HUES6 (cell line): ENCODE results near the gene SPRYD3.

ENCODE experiments used
- H3K27ac ChIP-seq: 2 replicates; pipeline ENCODE4 v1.7.0; 2013; ENCODE audit warnings: low read depth, mild to moderate bottlenecking, low read length, inconsistent platforms
- H3K27me3 ChIP-seq: 2 replicates; pipeline ENCODE4 v1.6.1; 2013; ENCODE audit warnings: low read length; ENCODE audit not compliant: control insufficient read depth, insufficient read depth
- H3K36me3 ChIP-seq: 2 replicates; pipeline ENCODE4 v1.6.1; 2013; ENCODE audit warnings: low read length; ENCODE audit not compliant: control insufficient read depth, insufficient read depth
- H3K4me1 ChIP-seq: 2 replicates; pipeline ENCODE4 v1.6.1; 2013; ENCODE audit warnings: low read length; ENCODE audit not compliant: control insufficient read depth, insufficient read depth
- H3K4me3 ChIP-seq: 2 replicates; pipeline ENCODE4 v1.5.1; 2013; ENCODE audit warnings: low read depth, low read length
- H3K9ac ChIP-seq: one replicate; pipeline ENCODE4 v1.6.1; 2013; ENCODE audit warnings: mild to moderate bottlenecking, low read length
- H3K9me3 ChIP-seq: 2 replicates; pipeline ENCODE4 v1.6.1; 2013; ENCODE audit warnings: low read depth, low read length; ENCODE audit not compliant: control insufficient read depth, insufficient read depth

Gene SPRYD3

GRCh38 chr12:53074283-53074998 lies 4.7 kb downstream of the SPRYD3 start:
- H3K4me1 ChIP-seq: peaks cover 33% of the 10 kb centered on the region
- H3K36me3 ChIP-seq: peaks cover 12% of the 10 kb centered on the region; the same call in 1 of the 2 replicates
- no peak overlapping the region for H3K9ac ChIP-seq
- no peak overlapping the region for H3K27ac ChIP-seq
- no peaks in the 10 kb centered on the region for H3K9me3 ChIP-seq
- H3K27me3 ChIP-seq: no peaks in the 10 kb centered on the region
- H3K4me3 ChIP-seq: no peak overlapping the region

GRCh38 chr12:53073881-53074280 lies 5.3 kb downstream of the SPRYD3 start:
- Histone ChIP-seq H3K27me3 (no peaks in the 10 kb centered on the region), H3K9ac (no peak overlapping the region), H3K36me3 (peaks cover 12% of the 10 kb centered on the region; the same call in 1 of the 2 replicates), H3K4me1 (peaks cover 39% of the 10 kb centered on the region), H3K27ac (no peak overlapping the region), H3K4me3 (no peak overlapping the region), H3K9me3 (no peaks in the 10 kb centered on the region)

- Histone ChIP-seq H3K9me3 (no peaks in the 10 kb centered on the region), H3K36me3 (peaks cover 12% of the 10 kb centered on the region; the same call in 1 of the 2 replicates), H3K27ac (no peak overlapping the region), H3K27me3 (no peaks in the 10 kb centered on the region), H3K4me3 (no peak overlapping the region), H3K9ac (no peak overlapping the region), H3K4me1 (peaks cover 38% of the 10 kb centered on the region)
Observed at GRCh38 chr12:53071591-53072551, 7.3 kb downstream of the SPRYD3 start.

GRCh38 chr12:53070877-53071492 lies 8.2 kb downstream of the SPRYD3 start:
- no peak overlapping the region for H3K27ac ChIP-seq
- peaks cover 11% of the 10 kb centered on the region; the same call in 1 of the 2 replicates for H3K36me3 ChIP-seq
- H3K4me1 ChIP-seq: peaks cover 44% of the 10 kb centered on the region
- H3K9ac ChIP-seq: no peak overlapping the region
- 0 out of 2 replicates have a peak, but pooled peaks cover 2% of the 10 kb centered on the region for H3K27me3 ChIP-seq
- H3K9me3 ChIP-seq: no peaks in the 10 kb centered on the region
- no peak overlapping the region for H3K4me3 ChIP-seq

DNA sequence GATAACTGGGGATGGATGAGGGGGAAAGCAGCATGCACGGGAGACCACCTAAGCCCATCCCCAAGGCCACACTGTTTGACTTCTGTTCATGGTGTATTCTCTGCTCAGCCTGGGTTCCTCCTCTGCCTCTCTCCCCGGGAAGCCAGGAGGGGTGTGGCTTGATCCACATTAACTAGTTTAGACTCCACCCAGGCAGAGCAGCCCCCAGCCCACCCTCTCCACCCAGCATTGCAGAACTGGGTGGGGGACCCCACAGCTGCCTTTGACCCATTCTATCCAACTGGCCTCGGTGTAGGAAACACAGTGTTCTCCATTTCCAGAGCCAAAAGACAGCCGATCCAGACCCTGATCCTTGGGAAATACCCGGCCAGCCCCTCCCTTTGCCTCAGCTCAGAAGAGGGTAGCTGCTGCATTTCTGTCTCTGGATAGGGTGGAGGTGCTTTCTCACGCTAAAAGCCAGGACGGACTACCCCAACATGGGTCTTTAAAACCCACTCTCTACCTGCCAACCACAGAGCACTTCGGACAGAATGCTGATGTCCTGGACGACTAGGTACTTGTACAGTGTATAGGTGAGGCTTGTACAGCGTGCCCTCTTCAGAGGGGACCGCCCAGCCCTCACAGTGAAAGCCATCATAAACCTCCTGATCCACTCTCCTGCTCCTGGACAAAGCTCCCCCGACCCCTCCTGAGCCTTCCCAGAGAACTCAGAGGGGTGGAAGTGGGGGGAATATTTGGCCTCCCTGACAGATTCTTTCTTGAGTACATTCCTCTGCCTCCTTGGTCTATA lies 9.4 kb downstream of the SPRYD3 start:
- H3K9me3 ChIP-seq: no peaks in the 10 kb centered on the region
- no peak overlapping the region for H3K9ac ChIP-seq
- 0 out of 2 replicates have a peak, but pooled peaks cover 2% of the 10 kb centered on the region for H3K27me3 ChIP-seq
- H3K4me1 ChIP-seq: peaks cover 44% of the 10 kb centered on the region
- H3K27ac ChIP-seq: no peak overlapping the region
- peaks cover 9% of the 10 kb centered on the region; the same call in 1 of the 2 replicates for H3K36me3 ChIP-seq
- H3K4me3 ChIP-seq: no peak overlapping the region

DNA sequence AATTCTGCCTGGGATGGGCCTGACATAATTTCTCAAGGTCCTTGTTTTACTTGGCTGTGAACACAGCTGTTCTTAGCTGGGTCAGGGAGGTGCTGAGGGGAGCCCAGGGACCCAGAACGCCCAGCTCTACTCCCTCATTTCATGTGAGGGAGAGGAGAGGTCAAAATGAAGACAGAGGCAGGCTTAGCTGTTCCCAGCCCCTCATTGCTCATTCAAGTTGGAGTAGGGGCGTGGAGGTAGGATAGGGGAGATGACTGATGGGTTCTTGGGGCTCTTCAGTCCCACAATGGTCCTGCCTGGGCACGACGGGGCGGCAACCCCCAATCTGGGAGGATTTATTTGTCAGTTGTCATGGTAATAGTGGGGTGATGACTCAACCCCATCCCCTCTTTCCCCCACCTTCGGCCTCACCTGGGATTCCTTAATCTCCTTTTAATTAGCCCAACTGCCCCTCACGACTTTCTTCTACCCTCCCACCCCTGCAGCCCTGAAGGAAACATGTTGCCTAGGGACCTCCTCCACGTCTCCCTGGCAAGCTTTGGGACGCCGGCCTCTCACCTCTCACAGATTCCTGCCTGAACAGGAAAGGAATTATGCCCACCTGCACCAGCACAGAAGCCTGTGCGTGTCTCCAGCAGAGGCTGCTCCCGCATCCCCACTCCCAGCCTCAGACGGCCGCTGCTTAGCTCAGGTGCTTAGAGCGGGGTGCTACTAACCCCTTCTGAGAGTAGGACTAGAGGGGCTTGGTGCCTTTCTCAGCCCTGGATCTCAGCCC lies 10.2 kb downstream of the SPRYD3 start:
- Histone ChIP-seq H3K36me3 (peaks cover 3% of the 10 kb centered on the region), H3K27ac (no peak overlapping the region), H3K4me1 (peaks cover 44% of the 10 kb centered on the region), H3K27me3 (0 out of 2 replicates have a peak, but pooled peaks cover 2% of the 10 kb centered on the region), H3K9ac (no peak overlapping the region), H3K4me3 (no peak overlapping the region), H3K9me3 (no peaks in the 10 kb centered on the region)

- H3K4me3 ChIP-seq: no peak overlapping the region
Observed at GRCh38 chr12:53067993-53068770, 11.0 kb downstream of the SPRYD3 start.

GRCh38 chr12:53067074-53067992 lies 11.9 kb downstream of the SPRYD3 start:
- Histone ChIP-seq H3K4me1 (peaks cover 39% of the 10 kb centered on the region), H3K9ac (no peak overlapping the region), H3K27me3 (0 out of 2 replicates have a peak, but pooled peaks cover 2% of the 10 kb centered on the region), H3K27ac (no peak overlapping the region), H3K4me3 (no peak overlapping the region), H3K36me3 (peaks cover 6% of the 10 kb centered on the region), H3K9me3 (no peaks in the 10 kb centered on the region)

More at GRCh38 chr12:53067993-53068770, 11.0 kb downstream of the SPRYD3 start:
- H3K9ac ChIP-seq: no peak overlapping the region
- no peaks in the 10 kb centered on the region for H3K9me3 ChIP-seq
- peaks cover 6% of the 10 kb centered on the region for H3K36me3 ChIP-seq
- H3K4me1 ChIP-seq: peaks cover 44% of the 10 kb centered on the region
- H3K27ac ChIP-seq: no peak overlapping the region
- 0 out of 2 replicates have a peak, but pooled peaks cover 2% of the 10 kb centered on the region for H3K27me3 ChIP-seq
